ENCODE results near the gene DNAH1. TPM values are rescaled to one million over a fixed set of nuclear protein-coding genes. Genes with fewer than 3 reads are reported as not detected.

The DNAH1 gene
- total RNA-seq, 4 donors from 2014 or later, result 12.0 to 26.1 (median 15.5) TPM

DNA sequence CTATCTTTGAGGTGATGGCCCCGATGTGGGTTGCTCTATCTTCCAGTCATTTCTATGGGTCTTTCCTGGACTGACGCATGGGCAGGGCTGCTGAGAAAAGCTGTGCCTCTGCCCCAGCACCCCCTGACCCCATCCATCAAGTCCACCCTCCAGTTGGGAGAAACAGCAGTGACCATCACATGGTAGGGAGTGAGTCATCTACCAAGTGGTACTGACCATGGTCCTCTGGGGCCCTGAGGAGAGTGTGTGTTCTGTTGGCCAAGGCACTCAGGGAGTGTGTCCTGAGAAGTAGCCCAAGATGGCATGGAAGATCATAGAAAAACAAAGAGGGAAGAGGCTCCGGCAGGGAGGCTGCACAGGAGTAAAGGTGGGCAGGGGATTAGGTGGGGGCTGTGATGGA lies 1.6 kb upstream of the DNAH1 start:
- no peak for DNase-seq (ENCODE audit: low spot score in 2 of 2)
- TF ChIP-seq EP300 (IDR thresholded peaks at IDR 0.05), result no peak
- TF ChIP-seq CTCF (IDR thresholded peaks at IDR 0.05), result no peak
- no peak overlapping the region for H3K4me3 ChIP-seq
- WGBS, 2 donors, result 91% methylated on average over 3 of the region's 3 CpGs
- H3K36me3 ChIP-seq, result peaks cover 0 to 9% (median 0%) of the 10 kb centered on the region in 3 donors
- H3K4me1 ChIP-seq, result peaks cover 0 to 39% (median 20%) of the 10 kb centered on the region in 4 donors
- no peaks in the 10 kb centered on the region for H3K9me3 ChIP-seq
- H3K27me3 ChIP-seq, result peaks cover 0 to 5% of the 10 kb centered on the region in 2 donors
- H3K27ac ChIP-seq, result peak overlapping the region in 2 of 4 donors; percentile 51 to 57

- peaks cover 0 to 5% of the 10 kb centered on the region in 2 donors for H3K27me3 ChIP-seq
- WGBS, 2 donors, result 86 to 88% methylated on average over 6 of the region's 6 CpGs
- TF ChIP-seq CTCF (IDR thresholded peaks at IDR 0.05), result no peak
- TF ChIP-seq EP300 (IDR thresholded peaks at IDR 0.05), result no peak
- no peak for TF ChIP-seq POLR2A (IDR thresholded peaks at IDR 0.05)
- peaks cover 0 to 39% (median 20%) of the 10 kb centered on the region in 4 donors for H3K4me1 ChIP-seq
- peaks cover 0 to 3% (median 0%) of the 10 kb centered on the region in 3 donors for H3K36me3 ChIP-seq
- DNase-seq (ENCODE audit: low spot score in 2 of 2), result no peak
- no peak overlapping the region for H3K27ac ChIP-seq
- H3K4me3 ChIP-seq, result no peak overlapping the region
- no peaks in the 10 kb centered on the region for H3K9me3 ChIP-seq
Observed at GRCh38 chr3:52315006-52315405, 1.1 kb upstream of the DNAH1 start.

DNA sequence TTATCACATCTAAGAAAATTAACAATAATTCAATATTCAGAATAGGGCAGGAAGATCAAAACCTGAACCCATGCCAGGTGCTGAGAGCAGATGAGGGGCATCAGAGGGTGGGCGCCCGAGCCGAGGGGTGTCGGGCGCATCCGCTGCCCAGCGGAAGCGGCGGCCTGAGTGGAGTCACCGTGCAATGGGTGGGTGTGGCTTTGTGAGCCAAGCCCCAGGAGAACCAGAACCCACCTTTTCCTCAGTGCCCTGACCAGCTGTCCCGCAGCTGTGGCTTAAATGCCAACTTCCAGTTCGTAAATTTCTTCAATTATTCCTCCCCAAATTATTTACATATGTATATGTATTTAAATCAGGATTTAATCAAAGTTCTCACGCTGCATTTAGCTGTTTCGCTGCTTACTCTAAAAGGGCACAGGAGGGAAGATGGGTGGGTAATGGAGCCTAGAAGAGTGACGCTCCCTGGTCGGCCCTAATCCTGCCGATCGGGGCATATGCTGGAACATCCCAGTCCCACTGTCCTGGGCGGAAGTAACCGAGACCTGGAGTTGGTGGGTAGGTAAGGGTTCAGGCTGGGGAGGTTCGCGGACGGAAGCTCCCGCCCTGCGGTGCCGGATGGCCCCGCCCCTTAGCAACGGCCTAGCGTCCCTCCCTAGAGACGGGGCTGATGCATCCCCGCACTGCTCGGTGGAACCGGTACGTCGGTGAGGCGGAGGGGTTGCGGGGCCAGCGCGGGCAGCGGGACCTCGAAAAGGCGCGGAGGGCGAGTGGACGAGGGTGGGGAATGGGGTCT lies 1.3 kb downstream of the DNAH1 start:
- H3K4me1 ChIP-seq, result peaks cover 0 to 30% (median 20%) of the 10 kb centered on the region in 4 donors
- H3K36me3 ChIP-seq, result peaks cover 0 to 2% (median 0%) of the 10 kb centered on the region in 3 donors
- H3K9me3 ChIP-seq, result no peaks in the 10 kb centered on the region
- 13 to 25% methylated on average over 43 to 45 of the region's 45 CpGs for WGBS, 2 donors
- H3K27me3 ChIP-seq, result peaks cover 0 to 5% of the 10 kb centered on the region in 2 donors
- H3K4me3 ChIP-seq, result peak overlapping the region in 3 of 4 donors; percentile 1 to 40 (median 39)
- no peak overlapping the region for H3K27ac ChIP-seq
- no peak for DNase-seq (ENCODE audit: low spot score in 2 of 2)
- TF ChIP-seq POLR2A (IDR thresholded peaks at IDR 0.05), result no peak
- no peak for TF ChIP-seq CTCF (IDR thresholded peaks at IDR 0.05)
- no peak for TF ChIP-seq EP300 (IDR thresholded peaks at IDR 0.05)

DNA sequence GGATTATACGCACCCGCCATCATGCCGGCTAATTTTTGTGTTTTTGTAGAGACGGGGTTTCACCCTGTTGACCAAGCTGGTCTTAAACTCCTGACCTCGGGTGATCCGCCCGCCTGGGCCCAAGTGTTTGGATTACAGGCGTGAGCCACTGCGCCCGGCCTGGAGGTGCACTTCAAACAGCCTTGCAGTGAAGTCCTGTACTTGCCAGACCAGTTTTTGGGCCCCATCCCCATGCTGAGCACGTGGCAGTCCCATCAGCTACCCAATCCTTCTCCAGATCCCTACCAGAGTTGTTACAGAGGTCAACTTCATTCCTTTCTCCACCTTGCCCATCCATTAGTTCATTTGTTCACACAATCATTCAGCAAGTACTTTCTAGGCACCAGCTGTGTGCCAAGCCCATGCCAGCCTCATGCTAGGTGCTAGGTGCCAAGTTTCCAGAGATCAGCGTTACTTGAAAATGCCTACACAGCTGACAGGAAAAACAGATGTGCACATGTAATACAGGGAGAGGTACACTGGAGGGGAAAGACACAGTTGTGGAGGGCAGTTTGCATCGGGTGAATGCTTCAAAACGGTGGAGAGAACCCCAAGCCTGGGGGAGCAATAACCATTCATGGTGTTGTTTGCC lies 2.2 kb downstream of the DNAH1 start:
- H3K4me3 ChIP-seq, result no peak overlapping the region
- TF ChIP-seq CTCF (IDR thresholded peaks at IDR 0.05) (no peak), EP300 (IDR thresholded peaks at IDR 0.05) (no peak), POLR2A (IDR thresholded peaks at IDR 0.05) (no peak)
- H3K27me3 ChIP-seq, result peaks cover 0 to 5% of the 10 kb centered on the region in 2 donors
- H3K9me3 ChIP-seq, result no peaks in the 10 kb centered on the region
- H3K4me1 ChIP-seq, result peaks cover 0 to 26% (median 18%) of the 10 kb centered on the region in 4 donors
- no peak for DNase-seq (ENCODE audit: low spot score in 2 of 2)
- peaks cover 0 to 5% (median 0%) of the 10 kb centered on the region in 3 donors for H3K36me3 ChIP-seq
- WGBS, 2 donors, result 67 to 69% methylated on average over 14 of the region's 14 CpGs
- no peak overlapping the region for H3K27ac ChIP-seq
